ENCODE measurements around the gene OMG.

The OMG gene

GRCh38 chr17:31256936-31257335, 40.1 kb downstream of the OMG start:
- DNase-seq, result no peak

GRCh38 chr17:31254654-31255053, 42.4 kb downstream of the OMG start:
- DNase-seq, result no peak

- no peak for DNase-seq
These were observed 44.3 kb downstream of the OMG start for GRCh38 chr17:31252741-31253140.

GRCh38 chr17:31251970-31252328, 45.1 kb downstream of the OMG start:
- DNase-seq, result no peak

GRCh38 chr17:31251105-31251969, 45.7 kb downstream of the OMG start:
- DNase-seq, result no peak

GRCh38 chr17:31250229-31250628, 46.8 kb downstream of the OMG start:
- no peak for DNase-seq

- no peak for DNase-seq
These were observed 47.3 kb downstream of the OMG start for GRCh38 chr17:31249835-31250141.

- peak; percentile 84 for DNase-seq
These were observed 47.8 kb downstream of the OMG start for GRCh38 chr17:31248986-31249834.
